ENCODE data around the gene ZNF516.

DNA sequence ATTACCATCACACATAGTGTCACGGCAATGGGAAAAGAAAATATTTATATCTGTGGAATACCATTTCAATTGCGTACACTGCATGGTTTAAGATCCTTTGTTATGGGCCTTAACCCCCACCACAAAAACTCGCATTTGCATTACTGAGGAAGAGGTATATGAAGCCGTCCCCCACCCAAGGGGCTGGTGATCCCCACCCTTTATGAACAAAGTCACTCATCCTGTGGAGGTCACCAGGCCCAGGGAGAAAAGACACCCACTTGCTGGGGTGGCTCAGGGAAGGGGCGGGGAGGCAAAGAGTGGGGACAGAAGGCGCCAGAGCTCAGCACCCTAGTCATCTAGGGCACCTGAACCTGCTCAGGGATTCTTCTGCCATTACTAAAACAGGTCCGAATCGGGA lies 133.8 kb downstream of the ZNF516 start:
- TF ChIP-seq, protein P1, sequence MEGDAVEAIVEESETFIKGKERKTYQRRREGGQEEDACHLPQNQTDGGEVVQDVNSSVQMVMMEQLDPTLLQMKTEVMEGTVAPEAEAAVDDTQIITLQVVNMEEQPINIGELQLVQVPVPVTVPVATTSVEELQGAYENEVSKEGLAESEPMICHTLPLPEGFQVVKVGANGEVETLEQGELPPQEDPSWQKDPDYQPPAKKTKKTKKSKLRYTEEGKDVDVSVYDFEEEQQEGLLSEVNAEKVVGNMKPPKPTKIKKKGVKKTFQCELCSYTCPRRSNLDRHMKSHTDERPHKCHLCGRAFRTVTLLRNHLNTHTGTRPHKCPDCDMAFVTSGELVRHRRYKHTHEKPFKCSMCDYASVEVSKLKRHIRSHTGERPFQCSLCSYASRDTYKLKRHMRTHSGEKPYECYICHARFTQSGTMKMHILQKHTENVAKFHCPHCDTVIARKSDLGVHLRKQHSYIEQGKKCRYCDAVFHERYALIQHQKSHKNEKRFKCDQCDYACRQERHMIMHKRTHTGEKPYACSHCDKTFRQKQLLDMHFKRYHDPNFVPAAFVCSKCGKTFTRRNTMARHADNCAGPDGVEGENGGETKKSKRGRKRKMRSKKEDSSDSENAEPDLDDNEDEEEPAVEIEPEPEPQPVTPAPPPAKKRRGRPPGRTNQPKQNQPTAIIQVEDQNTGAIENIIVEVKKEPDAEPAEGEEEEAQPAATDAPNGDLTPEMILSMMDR (IDR thresholded peaks at IDR 0.05) = no peak
- TF ChIP-seq EP300 (IDR thresholded peaks at IDR 0.05) = no peak

Measured in sigmoid colon (tissue), 4 donors.